Hepatocyte (in vitro differentiated cells): ENCODE data around the gene NIPAL3.

ENCODE experiments used
- CTCF ChIP-seq: fragments of 200-600 bp; sonication (generic); IDR thresholded peaks from 2 replicates; pipeline ENCODE4 v1.5.1; 2016; ENCODE audit warnings: antibody characterized with exemption, mild to moderate bottlenecking; ENCODE audit not compliant: poor library complexity
- EZH2 ChIP-seq: fragments of 200-600 bp; sonication (generic); IDR thresholded peaks from 2 replicates; pipeline ENCODE4 v1.6.1; 2016; ENCODE audit warnings: antibody characterized with exemption, mild to moderate bottlenecking, borderline replicate concordance

GRCh38 chr1:24390924-24391782 is 24.4 kb upstream of the NIPAL3 start:
- TF ChIP-seq EZH2, result no peak
- peak; percentile 98 for TF ChIP-seq CTCF
